HCT116 (cell line): Measurements from ENCODE around the gene UBE2V1.

Experiments used
- CTCF ChIP-seq, 3 experiments: fragments of 200-600 bp in 1 of 3; sonication (generic) in 1 of 3; IDR thresholded peaks in 2 of 3; conservative IDR thresholded peaks in 1 of 3; 2 replicates each; pipeline ENCODE4 v1.5.1; 2012 to 2017; ENCODE audit warnings: low read depth in 2 of 3, low read length in 2 of 3, antibody characterized with exemption in 1 of 3, borderline replicate concordance in 1 of 3, control low read depth in 1 of 3, mild to moderate bottlenecking in 1 of 3, mixed read lengths in 1 of 3, mixed run types in 1 of 3, moderate library complexity in 1 of 3; ENCODE audit not compliant: insufficient read depth in 1 of 3
- ELF1 ChIP-seq: IDR thresholded peaks from 2 replicates; pipeline ENCODE4 v1.6.1; 2012; ENCODE audit warnings: low read depth, borderline replicate concordance
- EZH2 ChIP-seq: fragments of 200-600 bp; sonication (generic); IDR thresholded peaks from 2 replicates; pipeline ENCODE4 v1.6.1; 2017; ENCODE audit warnings: antibody characterized with exemption, mixed run types
- MAX ChIP-seq: IDR thresholded peaks from 2 replicates; pipeline ENCODE4 v1.6.1; 2012
- POLR2A ChIP-seq: IDR thresholded peaks from 2 replicates; pipeline ENCODE4 v1.7.0; 2011; ENCODE audit warnings: borderline replicate concordance; ENCODE audit not compliant: insufficient read depth, insufficient read length; ENCODE audit errors: extremely low read depth
- SIN3A ChIP-seq: IDR thresholded peaks from 2 replicates; pipeline ENCODE4 v1.6.1; 2012; ENCODE audit warnings: low read depth
- TCF7L2 ChIP-seq: IDR thresholded peaks from 2 replicates; pipeline ENCODE4 v1.7.0; 2011; ENCODE audit warnings: borderline replicate concordance, inconsistent platforms; ENCODE audit not compliant: insufficient read depth, insufficient read length; ENCODE audit errors: extremely low read depth
- ZBTB33 ChIP-seq: IDR thresholded peaks from 2 replicates; pipeline ENCODE4 v1.6.1; 2011; ENCODE audit warnings: mild to moderate bottlenecking, low read length, moderate library complexity; ENCODE audit not compliant: insufficient replicate concordance; ENCODE audit errors: extremely low read depth
- ZFX ChIP-seq: fragments of 450-650 bp; IDR thresholded peaks from 2 replicates; pipeline ENCODE4 v1.6.1; 2017

- no peak for TF ChIP-seq CTCF (IDR thresholded peaks at IDR 0.05 in 2 of 3, conservative IDR thresholded peaks at IDR 0.05 in 1 of 3; ENCODE audit: borderline replicate concordance in 1 of 3, insufficient read depth in 1 of 3, low read depth in 2 of 3, low read length in 2 of 3)
- TF ChIP-seq ELF1: no peak
- TF ChIP-seq TCF7L2: no peak
- TF ChIP-seq ZFX: no peak
- TF ChIP-seq POLR2A: no peak
- no peak for TF ChIP-seq MAX
- TF ChIP-seq ZBTB33: no peak
- no peak for TF ChIP-seq EZH2
- no peak for TF ChIP-seq SIN3A
Measured at GRCh38 chr20:50138120-50138478, 25.1 kb upstream of the UBE2V1 start.
